GM13977 (cell line): ENCODE data around the gene TRPC1.

Source experiments
- DNase-seq: peaks from one replicate; pipeline ENCODE4 v3.0.0; 2012; ENCODE audit warnings: low spot score
- in situ Hi-C: fragments of 300-500 bp; cut with MboI; formaldehyde crosslinking; loops from one replicate; pipeline ENCODE4 v1.12.0; 2022; ENCODE audit warnings: low sequenced_read_pairs, low pct_unique_long_range_greater_than_20kb, mixed read lengths, inconsistent platforms; ENCODE audit not compliant: unreplicated experiment
- TF ChIP-seq, protein P1 (sequence below): IDR thresholded peaks from 2 replicates; pipeline ENCODE4 v1.5.1; 2012; ENCODE audit warnings: mild to moderate bottlenecking, control low read depth; ENCODE audit not compliant: insufficient read depth; ENCODE audit errors: extremely low read depth, missing control alignments

The TRPC1 gene

DNA sequence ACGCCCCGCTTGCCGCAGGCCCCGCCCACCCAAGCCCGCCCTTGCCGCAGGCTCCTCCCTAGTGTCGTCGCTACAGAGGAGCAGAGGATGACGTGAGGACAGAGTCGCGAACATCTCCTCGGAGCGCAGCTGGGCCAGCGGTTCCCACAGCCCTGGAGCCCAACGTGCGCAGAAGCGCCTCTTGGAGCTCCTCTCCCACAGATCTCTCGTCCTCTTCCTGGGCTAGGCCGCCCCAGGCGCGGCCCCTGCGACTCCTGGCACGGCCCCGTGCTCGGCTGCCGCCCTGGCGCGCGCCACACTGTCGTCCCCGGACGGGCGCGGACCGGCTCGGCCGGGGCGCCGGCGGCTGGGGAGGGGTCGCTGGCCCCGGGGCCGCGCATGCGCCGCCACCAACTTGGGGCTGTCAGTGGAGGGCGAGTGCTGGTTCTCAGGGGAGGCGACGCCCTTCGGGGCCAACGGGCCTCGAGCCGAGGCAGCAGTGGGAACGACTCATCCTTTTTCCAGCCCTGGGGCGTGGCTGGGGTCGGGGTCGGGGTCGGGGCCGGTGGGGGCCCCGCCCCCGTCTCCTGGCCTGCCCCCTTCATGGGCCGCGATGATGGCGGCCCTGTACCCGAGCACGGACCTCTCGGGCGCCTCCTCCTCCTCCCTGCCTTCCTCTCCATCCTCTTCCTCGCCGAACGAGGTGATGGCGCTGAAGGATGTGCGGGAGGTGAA is at the start of gene TRPC1:
Gene TRPC1 (plus strand): TSS at position 67 of the 714 bp plus-strand sequence. CDS start 526 bp downstream, at position 593.
- in situ Hi-C loops, result no loop called here

GRCh38 chr3:142676151-142676550 is 47.7 kb upstream of the TRPC1 start:
- DNase-seq, result no peak
- in situ Hi-C loops, result no loop called here
- TF ChIP-seq, protein P1, sequence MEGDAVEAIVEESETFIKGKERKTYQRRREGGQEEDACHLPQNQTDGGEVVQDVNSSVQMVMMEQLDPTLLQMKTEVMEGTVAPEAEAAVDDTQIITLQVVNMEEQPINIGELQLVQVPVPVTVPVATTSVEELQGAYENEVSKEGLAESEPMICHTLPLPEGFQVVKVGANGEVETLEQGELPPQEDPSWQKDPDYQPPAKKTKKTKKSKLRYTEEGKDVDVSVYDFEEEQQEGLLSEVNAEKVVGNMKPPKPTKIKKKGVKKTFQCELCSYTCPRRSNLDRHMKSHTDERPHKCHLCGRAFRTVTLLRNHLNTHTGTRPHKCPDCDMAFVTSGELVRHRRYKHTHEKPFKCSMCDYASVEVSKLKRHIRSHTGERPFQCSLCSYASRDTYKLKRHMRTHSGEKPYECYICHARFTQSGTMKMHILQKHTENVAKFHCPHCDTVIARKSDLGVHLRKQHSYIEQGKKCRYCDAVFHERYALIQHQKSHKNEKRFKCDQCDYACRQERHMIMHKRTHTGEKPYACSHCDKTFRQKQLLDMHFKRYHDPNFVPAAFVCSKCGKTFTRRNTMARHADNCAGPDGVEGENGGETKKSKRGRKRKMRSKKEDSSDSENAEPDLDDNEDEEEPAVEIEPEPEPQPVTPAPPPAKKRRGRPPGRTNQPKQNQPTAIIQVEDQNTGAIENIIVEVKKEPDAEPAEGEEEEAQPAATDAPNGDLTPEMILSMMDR, result no peak

More for the DNA sequence above, at the start of gene TRPC1:
- TF ChIP-seq, protein P1, result no peak
- DNase-seq, result peak; percentile 95

- no peak for DNase-seq
- in situ Hi-C loops, result no loop called here
- TF ChIP-seq, protein P1, result no peak
These were observed 43.1 kb upstream of the TRPC1 start for GRCh38 chr3:142680710-142681109.

DNA sequence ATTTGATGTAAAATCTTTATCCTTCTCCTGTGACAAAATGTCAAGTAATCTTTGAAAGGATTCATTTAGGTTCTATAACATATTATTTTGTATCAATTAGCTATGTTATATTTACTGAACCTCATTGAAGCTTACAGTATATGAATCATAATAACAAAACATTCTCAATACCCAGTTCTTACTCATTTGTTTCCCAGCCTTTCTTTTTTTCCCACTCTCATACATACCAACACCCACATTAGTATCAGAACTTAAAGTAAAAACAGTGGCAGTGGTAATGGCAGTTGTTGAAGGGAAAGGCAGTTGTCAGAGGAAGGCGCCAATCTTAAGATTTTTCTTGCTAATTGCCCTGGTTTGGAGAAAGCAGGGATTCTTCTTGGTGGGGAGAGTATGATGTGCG is 33.2 kb upstream of the TRPC1 start:
- TF ChIP-seq, protein P1, result no peak
- DNase-seq, result no peak
- in situ Hi-C loops, result no loop called here

- no peak for DNase-seq
- in situ Hi-C loops, result no loop called here
- TF ChIP-seq, protein P1, result no peak
These were observed 32.3 kb upstream of the TRPC1 start for GRCh38 chr3:142691527-142691926.

- in situ Hi-C loops, result no loop called here
- TF ChIP-seq, protein P1, result no peak
- no peak for DNase-seq
These were observed 30.5 kb upstream of the TRPC1 start for GRCh38 chr3:142693136-142693853.
